Parathyroid adenoma (tissue), 2 donors: ENCODE results near the gene MTUS2.

Experiments used
- H2AFZ ChIP-seq: fragments of 300-600 bp; sonication (generic); one replicate; pipeline ENCODE4 v1.7.0; 2017; ENCODE audit warnings: antibody characterized with exemption, mild to moderate bottlenecking
- H3K27ac ChIP-seq: fragments of 300-600 bp; sonication (generic); one replicate; pipeline ENCODE4 v1.7.0; 2017
- H3K27me3 ChIP-seq: fragments of 300-600 bp; sonication (generic); one replicate; pipeline ENCODE4 v1.7.0; 2017; ENCODE audit warnings: low read length; ENCODE audit not compliant: control insufficient read depth, insufficient read depth
- H3K36me3 ChIP-seq: fragments of 300-600 bp; sonication (generic); one replicate; pipeline ENCODE4 v1.7.0; 2017; ENCODE audit warnings: low read length; ENCODE audit not compliant: control insufficient read depth, insufficient read depth
- H3K4me1 ChIP-seq: fragments of 300-600 bp; sonication (generic); one replicate; pipeline ENCODE4 v1.7.0; 2017; ENCODE audit warnings: control low read depth
- H3K4me2 ChIP-seq: fragments of 300-600 bp; sonication (generic); one replicate; pipeline ENCODE4 v1.7.0; 2017; ENCODE audit warnings: low read length
- H3K4me3 ChIP-seq: fragments of 300-600 bp; sonication (generic); one replicate; pipeline ENCODE4 v1.7.0; 2017; ENCODE audit warnings: low read depth, low read length
- H3K79me2 ChIP-seq: fragments of 300-600 bp; sonication (generic); one replicate; pipeline ENCODE4 v1.7.0; 2017; ENCODE audit warnings: control low read depth
- H3K9ac ChIP-seq: fragments of 300-600 bp; sonication (generic); one replicate; pipeline ENCODE4 v1.7.0; 2017; ENCODE audit warnings: mild to moderate bottlenecking
- H3K9me3 ChIP-seq: fragments of 300-600 bp; sonication (generic); one replicate; pipeline ENCODE4 v1.7.0; 2017; ENCODE audit warnings: low read length; ENCODE audit not compliant: control insufficient read depth
- CTCF ChIP-seq: fragments of 300-600 bp; sonication (generic); IDR thresholded peaks from one replicate; pipeline ENCODE4 v1.7.0; 2017; ENCODE audit warnings: antibody characterized with exemption, mild to moderate bottlenecking
- donor health status: primary hyperparathyroidism.

Gene MTUS2

GRCh38 chr13:29542381-29542780 lies 722.2 kb downstream of the MTUS2 start:
- no peak overlapping the region for H3K4me2 ChIP-seq
- TF ChIP-seq CTCF, result no peak
- H3K27ac ChIP-seq, result no peak overlapping the region
- H2AFZ ChIP-seq, result no peak overlapping the region
- no peaks in the 10 kb centered on the region for H3K36me3 ChIP-seq
- H3K4me3 ChIP-seq, result no peak overlapping the region
- no peaks in the 10 kb centered on the region for H3K27me3 ChIP-seq
- no peaks in the 10 kb centered on the region for H3K79me2 ChIP-seq
- no peak overlapping the region for H3K9ac ChIP-seq
- no peaks in the 10 kb centered on the region for H3K4me1 ChIP-seq
- H3K9me3 ChIP-seq, result no peaks in the 10 kb centered on the region

GRCh38 chr13:29543230-29544215 lies 723.4 kb downstream of the MTUS2 start:
- Histone ChIP-seq H3K4me1 (no peaks in the 10 kb centered on the region), H3K9ac (no peak overlapping the region), H3K4me3 (no peak overlapping the region), H3K27me3 (no peaks in the 10 kb centered on the region), H3K79me2 (no peaks in the 10 kb centered on the region), H3K4me2 (no peak overlapping the region), H3K36me3 (no peaks in the 10 kb centered on the region), H2AFZ (no peak overlapping the region), H3K27ac (no peak overlapping the region), H3K9me3 (no peaks in the 10 kb centered on the region)
- TF ChIP-seq CTCF, result no peak

- H3K4me2 ChIP-seq, result no peak overlapping the region
- H2AFZ ChIP-seq, result no peak overlapping the region
- no peak overlapping the region for H3K4me3 ChIP-seq
- H3K9me3 ChIP-seq, result no peaks in the 10 kb centered on the region
- no peak overlapping the region for H3K9ac ChIP-seq
- H3K27ac ChIP-seq, result no peak overlapping the region
- no peaks in the 10 kb centered on the region for H3K79me2 ChIP-seq
- H3K27me3 ChIP-seq, result no peaks in the 10 kb centered on the region
- H3K36me3 ChIP-seq, result no peaks in the 10 kb centered on the region
- no peak for TF ChIP-seq CTCF
- no peaks in the 10 kb centered on the region for H3K4me1 ChIP-seq
Measured at GRCh38 chr13:29545988-29546387, 725.8 kb downstream of the MTUS2 start.

- Histone ChIP-seq H3K4me3 (no peak overlapping the region), H3K4me2 (no peak overlapping the region), H3K79me2 (no peaks in the 10 kb centered on the region), H3K27ac (no peak overlapping the region), H3K9ac (no peak overlapping the region), H3K9me3 (no peaks in the 10 kb centered on the region), H3K27me3 (no peaks in the 10 kb centered on the region), H3K36me3 (no peaks in the 10 kb centered on the region), H2AFZ (no peak overlapping the region), H3K4me1 (no peaks in the 10 kb centered on the region)
- TF ChIP-seq CTCF, result no peak
Measured at GRCh38 chr13:29546662-29547061, 726.5 kb downstream of the MTUS2 start.
